T follicular helper cell (primary cell): ENCODE data around the gene ABCC9.

Experiments
- DNase-seq: peaks from one replicate; pipeline ENCODE4 v3.0.0-alpha.2; 2020; ENCODE audit warnings: low read depth

ABCC9 gene

DNA sequence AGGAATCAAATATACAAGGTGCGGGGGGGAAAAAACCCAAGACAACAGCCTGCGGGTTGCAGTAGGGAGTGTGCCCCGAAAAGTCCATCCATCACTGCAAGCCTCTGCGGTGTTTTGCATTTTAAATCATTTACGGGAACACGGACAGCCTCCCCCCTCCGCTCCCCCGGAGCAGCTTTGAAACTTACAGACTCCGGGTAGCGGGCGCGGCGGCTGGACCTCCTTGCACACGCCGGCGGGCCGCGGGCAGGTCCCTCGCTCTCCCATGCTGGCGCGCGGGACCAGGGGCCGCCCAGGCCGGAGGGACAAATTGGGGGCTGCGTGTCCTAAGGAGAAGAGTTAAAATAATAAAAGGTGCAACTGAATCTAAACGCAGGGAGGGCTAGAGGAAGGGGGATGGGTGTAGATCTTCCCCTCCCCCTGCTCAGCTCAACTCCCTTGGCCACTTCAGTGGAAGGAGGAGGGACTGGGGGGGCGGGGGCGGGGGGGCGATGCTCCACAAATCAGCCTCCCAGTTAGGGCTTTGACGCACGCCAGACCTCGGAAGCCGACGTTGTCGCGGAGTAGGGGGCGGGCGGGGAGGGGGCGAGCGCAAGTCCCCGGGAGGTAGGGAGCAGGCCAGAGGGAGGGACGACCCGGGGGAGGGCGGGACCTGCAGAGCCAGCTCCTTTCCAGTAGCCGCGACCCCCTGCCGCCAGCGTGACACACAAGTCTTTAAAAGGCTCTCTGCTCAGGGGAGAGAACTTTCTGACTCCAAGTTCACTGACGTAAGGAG lies 166.7 kb downstream of the ABCC9 start, which contains the start of gene KCNJ8:
Gene KCNJ8 (minus strand): TSS at position 349 of the 775 bp plus-strand sequence. CDS start 1,090 bp downstream, outside the sequence.
- DNase-seq, result no peak

DNA sequence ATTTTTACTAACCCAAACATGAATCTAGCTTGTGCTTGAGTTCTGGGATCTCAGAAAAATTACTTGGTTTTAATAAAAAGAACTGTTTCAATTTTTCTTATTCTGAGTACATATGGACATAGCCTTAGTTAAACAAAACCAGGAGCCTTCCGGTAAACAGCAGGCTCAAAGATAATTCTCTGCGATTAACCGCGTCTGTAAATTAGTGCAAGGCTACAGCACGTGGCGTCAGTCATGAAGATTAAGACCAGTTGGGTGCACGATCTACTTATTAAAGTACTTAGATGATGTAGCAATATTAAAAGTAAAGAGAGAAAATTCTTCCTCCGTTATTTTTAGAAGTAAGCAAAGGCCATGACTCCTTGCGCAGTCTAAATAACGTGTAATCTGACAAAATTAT lies 167.4 kb downstream of the ABCC9 start:
- DNase-seq, result no peak

DNA sequence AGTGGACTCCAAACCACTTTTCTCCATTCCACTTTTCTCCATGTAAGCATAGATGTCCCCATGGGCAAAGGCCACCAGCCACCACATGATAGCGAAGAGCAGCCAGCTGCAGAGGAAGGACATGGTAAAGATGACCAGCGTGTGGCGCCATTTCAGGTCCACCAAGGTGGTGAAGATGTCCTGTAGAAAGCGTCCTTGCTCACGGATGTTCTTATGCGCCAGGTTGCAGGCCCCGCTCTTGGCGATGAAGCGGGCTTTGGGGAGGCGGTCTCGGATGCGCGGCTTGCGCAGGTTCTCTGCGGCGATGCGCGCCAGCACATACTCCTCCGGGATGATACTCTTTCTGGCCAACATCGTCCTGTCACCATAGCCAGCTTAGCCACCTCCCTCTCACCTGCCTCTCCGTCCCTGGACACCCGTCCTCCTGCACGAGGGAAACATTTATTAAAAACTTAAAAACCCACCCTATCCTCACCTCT lies 167.9 kb downstream of the ABCC9 start:
- no peak for DNase-seq

DNA sequence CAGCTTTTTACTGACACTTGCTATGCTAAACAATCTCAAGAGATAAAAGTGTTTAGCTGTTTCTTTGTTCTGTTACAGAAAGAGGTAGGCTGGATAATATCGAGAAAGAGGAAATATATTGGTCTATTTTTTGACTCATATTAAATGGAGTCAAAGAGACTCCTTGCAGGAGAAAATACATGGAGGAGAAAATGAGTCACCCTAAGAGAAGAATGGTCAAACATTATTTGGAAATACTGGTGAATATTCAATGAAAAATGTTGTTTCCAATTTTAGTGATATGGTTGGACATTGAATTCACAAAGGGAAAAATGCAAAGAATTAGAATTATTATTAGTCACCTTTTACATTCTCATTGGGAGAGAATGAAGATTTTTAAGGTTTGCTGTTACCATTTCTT lies 169.9 kb downstream of the ABCC9 start:
- no peak for DNase-seq

DNA sequence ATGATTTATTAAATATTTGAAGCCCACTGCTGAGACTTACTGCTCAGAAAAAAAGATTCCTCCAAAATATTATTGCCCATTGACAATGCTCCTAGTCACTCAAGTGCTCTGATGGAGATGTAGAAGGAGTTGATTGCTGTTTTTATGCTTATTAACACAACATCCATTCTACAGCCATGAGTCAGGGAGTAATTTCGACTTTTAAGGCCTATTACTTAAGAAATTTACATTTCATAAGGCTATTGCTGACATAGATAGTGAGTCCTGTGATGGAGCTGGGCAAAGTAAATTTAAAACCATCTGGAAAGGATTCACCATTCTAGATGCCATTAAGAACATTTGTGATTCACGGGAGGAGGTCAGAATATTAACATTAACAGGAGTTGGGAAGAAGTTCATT lies 171.9 kb downstream of the ABCC9 start:
- DNase-seq, result no peak

DNA sequence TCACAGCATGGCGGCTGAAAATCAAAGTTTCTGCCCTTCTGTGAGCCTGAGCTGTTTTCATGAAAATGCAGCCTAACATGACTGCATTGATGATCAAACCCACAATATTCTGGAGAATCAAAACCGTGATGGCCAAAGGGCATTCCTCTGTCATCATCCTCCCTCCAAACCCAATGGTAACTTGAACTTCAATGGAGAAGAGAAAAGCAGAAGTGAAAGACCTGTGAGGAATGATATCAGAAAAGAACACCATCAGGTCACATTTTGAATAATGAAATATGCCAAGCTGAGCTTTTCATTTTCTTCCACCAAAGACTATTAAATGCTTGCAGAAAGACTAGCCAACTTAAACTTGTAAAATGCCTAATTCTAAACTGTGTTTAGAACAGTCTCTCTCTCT lies 174.8 kb downstream of the ABCC9 start:
- no peak for DNase-seq

DNA sequence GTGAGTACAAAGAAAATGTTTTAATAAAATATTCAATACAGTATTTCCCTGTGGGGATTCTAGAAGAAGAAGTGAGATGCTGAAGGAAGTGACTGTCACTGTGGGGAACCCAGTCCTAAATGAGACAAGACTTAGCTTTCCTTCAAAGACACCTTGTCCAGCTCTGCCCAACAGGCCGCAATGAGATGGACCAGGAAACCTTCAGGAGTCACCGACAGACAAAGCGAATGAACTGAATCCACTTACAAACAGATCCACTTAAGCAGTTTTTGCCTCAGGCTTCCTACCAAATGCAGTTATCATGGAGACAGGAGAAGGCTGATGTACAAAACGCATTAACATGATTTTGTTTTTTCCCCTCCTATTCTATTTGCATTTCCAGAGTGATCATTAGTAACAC lies 176.3 kb downstream of the ABCC9 start:
- no peak for DNase-seq

DNA sequence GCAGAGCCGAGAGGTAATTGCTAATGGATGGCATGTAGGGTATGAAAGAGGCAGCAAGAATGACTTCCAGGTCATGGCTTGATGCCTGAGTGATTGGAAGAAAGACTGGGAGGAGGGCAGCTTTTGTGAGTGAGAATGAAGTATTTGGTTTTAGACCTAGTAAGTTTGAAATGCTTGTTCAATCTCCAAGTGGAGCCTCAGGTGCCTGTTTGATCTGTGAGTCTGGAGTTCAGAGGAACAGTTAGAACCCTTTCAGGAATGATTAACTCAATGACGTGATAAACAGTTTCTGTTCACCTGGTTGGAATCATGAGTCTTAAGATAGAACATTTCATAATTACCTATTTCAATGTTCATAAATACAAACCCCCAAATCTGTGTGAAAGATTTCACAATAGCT lies 177.2 kb downstream of the ABCC9 start:
- DNase-seq, result no peak

DNA sequence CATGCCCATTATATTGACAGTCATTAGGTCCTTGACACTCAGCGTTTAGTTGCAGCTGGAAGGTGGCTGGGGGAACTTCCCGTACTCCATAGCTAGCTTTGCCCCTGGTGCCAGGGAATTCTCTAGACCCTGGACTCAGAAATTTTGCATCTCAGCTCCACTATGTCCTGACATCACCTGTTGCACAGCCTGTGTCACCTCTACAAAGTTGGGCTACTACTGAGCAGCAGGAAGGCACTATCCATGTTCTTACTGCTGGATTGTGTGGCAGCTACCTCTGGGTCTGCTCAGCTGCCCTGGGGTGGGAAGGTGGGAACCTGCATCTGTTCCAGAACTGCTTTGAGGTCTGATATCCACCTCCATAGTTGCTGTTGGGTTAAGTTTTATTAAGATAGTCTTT lies 177.7 kb downstream of the ABCC9 start:
- DNase-seq, result no peak

DNA sequence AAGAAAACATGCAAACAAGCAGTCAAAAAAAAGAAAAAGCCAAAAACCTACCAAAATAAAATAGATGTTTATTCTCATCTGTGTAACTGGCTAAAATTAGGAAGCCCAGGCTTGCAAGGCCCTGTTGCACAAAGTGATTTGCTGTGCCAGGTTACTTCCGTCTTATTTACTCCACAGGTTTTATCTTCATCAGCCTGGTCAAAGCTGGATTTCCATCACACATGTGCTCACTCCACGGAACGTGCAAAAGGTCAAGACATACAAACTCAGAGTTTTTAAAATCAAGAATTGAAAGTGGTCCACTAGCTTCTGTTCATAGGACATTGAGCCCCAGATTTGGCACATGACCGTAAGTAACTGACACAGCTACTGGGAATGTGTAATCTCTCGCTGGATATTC lies 181.5 kb downstream of the ABCC9 start:
- no peak for DNase-seq

DNA sequence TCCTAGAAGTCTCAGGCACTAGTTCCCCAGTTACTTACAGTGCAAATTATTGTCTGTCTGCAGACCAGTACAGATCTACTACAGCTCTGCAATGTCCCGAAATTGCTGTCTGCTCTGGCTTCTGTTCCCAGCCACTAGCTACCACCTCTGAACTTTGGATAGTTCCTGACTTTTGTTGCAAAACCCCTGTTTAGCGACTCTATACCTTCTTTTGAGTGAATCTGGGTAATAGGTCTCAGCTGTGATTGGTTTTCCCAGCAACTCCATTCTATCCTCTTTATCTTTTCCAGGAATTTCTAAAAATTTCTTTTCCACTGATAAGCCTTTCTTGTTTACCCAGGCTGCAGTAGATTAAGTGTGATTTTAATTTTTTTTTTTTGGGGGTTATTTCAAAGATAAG lies 183.5 kb downstream of the ABCC9 start:
- DNase-seq, result no peak

DNA sequence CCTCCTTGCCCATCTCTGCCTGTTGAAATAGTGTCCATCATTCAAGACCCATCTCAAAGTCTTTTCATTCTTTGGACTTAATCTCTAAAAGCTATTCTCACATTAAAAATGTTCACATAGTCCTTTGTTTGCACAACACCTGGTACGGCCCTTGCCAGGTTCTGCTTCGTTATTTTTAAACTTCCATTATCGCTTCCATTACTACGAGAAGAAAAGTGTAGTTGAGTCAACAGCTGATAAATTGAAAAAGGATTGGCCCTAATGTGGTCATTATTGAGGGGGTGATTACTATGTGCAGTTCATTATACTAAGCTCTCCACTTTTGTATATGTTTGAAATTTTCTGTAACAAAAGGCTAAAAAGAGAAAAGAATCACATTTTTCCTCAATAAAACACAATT lies 184.5 kb downstream of the ABCC9 start:
- DNase-seq, result no peak

DNA sequence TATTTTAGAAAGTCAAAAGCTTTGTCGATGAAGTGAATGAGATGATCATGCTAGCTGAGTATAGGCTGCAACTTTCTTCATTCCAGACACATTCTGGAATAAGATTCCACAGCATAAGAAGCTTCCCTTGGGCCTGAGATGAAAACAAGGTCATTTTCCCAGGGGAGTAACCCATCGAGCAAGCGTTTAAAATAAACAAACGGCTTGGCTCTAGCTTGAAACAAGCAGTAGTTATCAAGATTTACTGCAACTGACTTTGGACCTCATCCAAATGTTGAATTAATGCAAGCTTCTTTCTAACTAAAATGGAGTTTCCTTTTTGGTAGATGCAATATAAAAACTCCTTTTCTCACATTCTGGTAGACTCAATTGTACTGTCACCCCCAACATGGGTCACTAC lies 189.7 kb downstream of the ABCC9 start:
- no peak for DNase-seq
